Tibial artery (tissue), 4 donors: ENCODE results near the gene DCST1.
A peak's percentile ranks its signal among the peaks of the same experiment; 100 is the strongest.

Experiments used
- DNase-seq, 2 donors: peaks; one replicate each; pipeline ENCODE4 v3.0.0-alpha.2; 2019
- H3K27ac ChIP-seq, 2 donors: fragments of 200-600 bp; sonication (generic) in 1 of 2; 1 replicate in 1 of 2; 2 replicates in 1 of 2; pipeline ENCODE4 v1.5.1; 2018 to 2019; ENCODE audit warnings: mild to moderate bottlenecking in 1 of 2
- H3K27me3 ChIP-seq, 2 donors: fragments of 200-600 bp; sonication (generic) in 1 of 2; one replicate each; pipeline versions ENCODE4 v1.5.1 to v1.6.0; 2016 to 2019
- H3K36me3 ChIP-seq, 3 donors: fragments of 200-600 bp; sonication (generic) in 2 of 3; one replicate each; pipeline ENCODE4 v1.5.1; 2016 to 2019; ENCODE audit warnings: mild to moderate bottlenecking in 2 of 3
- H3K4me1 ChIP-seq, 4 donors: fragments of 200-600 bp; sonication (generic) in 2 of 4; 1 replicate in 3 of 4; 2 replicates in 1 of 4; pipeline ENCODE4 v1.5.1; 2016 to 2019
- H3K4me3 ChIP-seq, 2 donors: fragments of 200-600 bp; sonication (generic) in 1 of 2; 1 replicate in 1 of 2; 2 replicates in 1 of 2; pipeline ENCODE4 v1.5.1; 2018 to 2019; ENCODE audit warnings: mild to moderate bottlenecking in 2 of 2
- H3K9me3 ChIP-seq, 3 donors: fragments of 200-600 bp; sonication (generic) in 1 of 3; one replicate each; pipeline ENCODE4 v1.5.1; 2016 to 2019
- CTCF ChIP-seq, 2 experiments: fragments of 200-600 bp in 1 of 2; fragments of 450-650 bp in 1 of 2; IDR thresholded peaks; one replicate each; pipeline ENCODE4 v1.5.1; 2017 to 2019; ENCODE audit warnings: antibody characterized with exemption in 2 of 2, mild to moderate bottlenecking in 1 of 2, moderate library complexity in 1 of 2
- intact Hi-C: fragments of 100-400 bp; cut with DNase I; formaldehyde crosslinking; loops from one replicate; pipeline ENCODE4 v1.15.0; 2023; ENCODE audit warnings: low total_unique reads

DCST1 gene

GRCh38 chr1:155084722-155085503 lies 51.3 kb downstream of the DCST1 start:
- DNase-seq, result peak; percentile 95 to 96
- Histone ChIP-seq H3K36me3 (no peaks in the 10 kb centered on the region), H3K27me3 (peaks cover 9 to 46% of the 10 kb centered on the region in 2 donors), H3K4me1 (peaks cover 0 to 61% (median 43%) of the 10 kb centered on the region in 4 donors), H3K4me3 (peak overlapping the region; percentile 60 to 61), H3K27ac (peak overlapping the region; percentile 86 to 91), H3K9me3 (no peaks in the 10 kb centered on the region)
- intact Hi-C loops, result loop anchor here (2.0 kb wide), 1 partner anchor 22 kb away; the partner anchor contains the start of gene EFNA4
- peak; percentile 93 to 96 for TF ChIP-seq CTCF (IDR thresholded peaks at IDR 0.05)

GRCh38 chr1:155085504-155086127 lies 52.0 kb downstream of the DCST1 start:
- H3K4me1 ChIP-seq, result peaks cover 0 to 54% (median 36%) of the 10 kb centered on the region in 4 donors
- DNase-seq, result peak; percentile 65 to 86
- H3K4me3 ChIP-seq, result peak overlapping the region; percentile 60 to 61
- H3K27me3 ChIP-seq, result peaks cover 4 to 43% of the 10 kb centered on the region in 2 donors
- TF ChIP-seq CTCF (IDR thresholded peaks at IDR 0.05), result no peak
- H3K36me3 ChIP-seq, result no peaks in the 10 kb centered on the region
- no peaks in the 10 kb centered on the region for H3K9me3 ChIP-seq
- H3K27ac ChIP-seq, result peak overlapping the region; percentile 86 to 91
- intact Hi-C loops, result loop anchor here (2.0 kb wide), 1 partner anchor 23 kb away; the partner anchor contains the start of gene EFNA4

DNA sequence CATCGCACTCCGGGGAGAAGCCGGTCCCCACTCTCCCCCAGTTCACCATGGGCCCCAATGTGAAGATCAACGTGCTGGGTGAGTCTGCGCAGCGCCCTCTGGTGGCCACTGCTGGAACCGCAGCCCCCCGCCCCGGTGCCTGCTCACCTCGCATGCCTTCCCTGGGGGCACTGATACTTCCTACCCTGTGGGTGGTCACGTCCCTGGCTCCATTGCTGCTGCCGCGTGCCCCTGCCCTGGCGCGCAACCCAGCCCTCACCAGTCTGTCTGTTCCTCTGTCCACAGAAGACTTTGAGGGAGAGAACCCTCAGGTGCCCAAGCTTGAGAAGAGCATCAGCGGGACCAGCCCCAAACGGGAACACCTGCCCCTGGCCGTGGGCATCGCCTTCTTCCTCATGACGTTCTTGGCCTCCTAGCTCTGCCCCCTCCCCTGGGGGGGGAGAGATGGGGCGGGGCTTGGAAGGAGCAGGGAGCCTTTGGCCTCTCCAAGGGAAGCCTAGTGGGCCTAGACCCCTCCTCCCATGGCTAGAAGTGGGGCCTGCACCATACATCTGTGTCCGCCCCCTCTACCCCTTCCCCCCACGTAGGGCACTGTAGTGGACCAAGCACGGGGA lies 52.6 kb downstream of the DCST1 start:
- Histone ChIP-seq H3K27ac (peak overlapping the region in 1 of 2 donors; percentile 91), H3K4me1 (peaks cover 0 to 51% (median 31%) of the 10 kb centered on the region in 4 donors), H3K36me3 (no peaks in the 10 kb centered on the region)

DNA sequence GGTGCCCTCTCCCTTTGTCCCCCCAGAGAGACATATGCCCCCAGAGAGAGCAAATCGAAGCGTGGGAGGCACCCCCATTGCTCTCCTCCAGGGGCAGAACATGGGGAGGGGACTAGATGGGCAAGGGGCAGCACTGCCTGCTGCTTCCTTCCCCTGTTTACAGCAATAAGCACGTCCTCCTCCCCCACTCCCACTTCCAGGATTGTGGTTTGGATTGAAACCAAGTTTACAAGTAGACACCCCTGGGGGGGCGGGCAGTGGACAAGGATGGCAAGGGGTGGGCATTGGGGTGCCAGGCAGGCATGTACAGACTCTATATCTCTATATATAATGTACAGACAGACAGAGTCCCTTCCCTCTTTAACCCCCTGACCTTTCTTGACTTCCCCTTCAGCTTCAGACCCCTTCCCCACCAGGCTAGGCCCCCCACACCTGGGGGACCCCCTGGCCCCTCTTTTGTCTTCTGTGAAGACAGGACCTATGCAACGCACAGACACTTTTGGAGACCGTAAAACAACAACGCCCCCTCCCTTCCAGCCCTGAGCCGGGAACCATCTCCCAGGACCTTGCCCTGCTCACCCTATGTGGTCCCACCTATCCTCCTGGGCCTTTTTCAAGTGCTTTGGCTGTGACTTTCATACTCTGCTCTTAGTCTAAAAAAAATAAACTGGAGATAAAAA lies 53.4 kb downstream of the DCST1 start:
- Histone ChIP-seq H3K27ac (no peak overlapping the region), H3K9me3 (no peaks in the 10 kb centered on the region), H3K4me1 (peaks cover 0 to 49% (median 25%) of the 10 kb centered on the region in 4 donors), H3K36me3 (no peaks in the 10 kb centered on the region), H3K4me3 (no peak overlapping the region), H3K27me3 (peaks cover 0 to 29% of the 10 kb centered on the region in 2 donors)
- no peak for DNase-seq
- intact Hi-C loops, result no loop called here
- TF ChIP-seq CTCF (IDR thresholded peaks at IDR 0.05), result no peak

More for the DNA sequence above, 52.6 kb downstream of the DCST1 start:
- peak in 1 of 2 donors; percentile 81 for DNase-seq
- H3K27me3 ChIP-seq, result peaks cover 0 to 37% of the 10 kb centered on the region in 2 donors
- intact Hi-C loops, result no loop called here
- H3K4me3 ChIP-seq, result peak overlapping the region; percentile 60 to 61
- TF ChIP-seq CTCF (IDR thresholded peaks at IDR 0.05), result peak; percentile 89 to 99
- H3K9me3 ChIP-seq, result no peaks in the 10 kb centered on the region
